H1 (cell line): ENCODE data around the gene KDF1.

Experiments
- ATF2 ChIP-seq: IDR thresholded peaks from 2 replicates; pipeline ENCODE4 v1.6.1; 2012; ENCODE audit warnings: low read length, inconsistent platforms
- CHD2 ChIP-seq: IDR thresholded peaks from 2 replicates; pipeline ENCODE4 v1.6.1; 2012; ENCODE audit warnings: low read length, improper control_type of control experiment
- CTCF ChIP-seq, 3 experiments: IDR thresholded peaks; 1 replicate in 2 of 3; 2 replicates in 1 of 3; pipeline versions ENCODE4 v1.5.1 to v1.6.1; 2011; ENCODE audit warnings: low read length in 3 of 3, mild to moderate bottlenecking in 3 of 3, inconsistent platforms in 2 of 3, low read depth in 1 of 3, moderate library complexity in 1 of 3; ENCODE audit not compliant: insufficient read depth in 1 of 3; ENCODE audit errors: control extremely low read depth in 1 of 3
- EP300 ChIP-seq, 2 experiments: IDR thresholded peaks; 1 replicate in 1 of 2; 2 replicates in 1 of 2; pipeline ENCODE4 v1.6.1; 2011 to 2012; ENCODE audit warnings: low read depth in 2 of 2, low read length in 2 of 2, mild to moderate bottlenecking in 2 of 2, borderline replicate concordance in 1 of 2, inconsistent platforms in 1 of 2, moderate library complexity in 1 of 2
- FOSL1 ChIP-seq: IDR thresholded peaks from 2 replicates; pipeline ENCODE4 v1.6.1; 2011; ENCODE audit warnings: mild to moderate bottlenecking, low read depth, low read length, moderate library complexity; ENCODE audit not compliant: insufficient read depth
- HDAC2 ChIP-seq, 2 experiments: fragments of 300-600 bp in 1 of 2; sonication (generic) in 1 of 2; IDR thresholded peaks; 2 replicates each; pipeline ENCODE4 v1.6.1; 2011 to 2012; ENCODE audit warnings: low read depth in 2 of 2, low read length in 2 of 2, mild to moderate bottlenecking in 2 of 2, moderate library complexity in 2 of 2, borderline replicate concordance in 1 of 2, inconsistent platforms in 1 of 2
- JUND ChIP-seq: IDR thresholded peaks from 2 replicates; pipeline ENCODE4 v1.6.1; 2011; ENCODE audit warnings: mild to moderate bottlenecking, improper control_type of control experiment, low read length
- POLR2A ChIP-seq, 2 experiments: IDR thresholded peaks; 1 replicate in 1 of 2; 2 replicates in 1 of 2; pipeline ENCODE4 v1.6.1; 2011; ENCODE audit warnings: low read depth in 2 of 2, low read length in 2 of 2, mild to moderate bottlenecking in 2 of 2; ENCODE audit errors: control extremely low read depth in 1 of 2
- POLR2AphosphoS5 ChIP-seq: IDR thresholded peaks from 2 replicates; pipeline ENCODE4 v1.6.1; 2011; ENCODE audit warnings: low read depth, low read length
- RAD21 ChIP-seq, 2 experiments: IDR thresholded peaks in 1 of 2; conservative IDR thresholded peaks in 1 of 2; 2 replicates each; pipeline ENCODE4 v1.6.1; 2011; ENCODE audit warnings: low read depth in 2 of 2, low read length in 2 of 2, improper control_type of control experiment in 1 of 2, inconsistent platforms in 1 of 2, mild to moderate bottlenecking in 1 of 2, moderate library complexity in 1 of 2
- YY1 ChIP-seq: IDR thresholded peaks from 2 replicates; pipeline ENCODE4 v1.6.1; 2011; ENCODE audit warnings: low read depth, mild to moderate bottlenecking, low read length

DNA sequence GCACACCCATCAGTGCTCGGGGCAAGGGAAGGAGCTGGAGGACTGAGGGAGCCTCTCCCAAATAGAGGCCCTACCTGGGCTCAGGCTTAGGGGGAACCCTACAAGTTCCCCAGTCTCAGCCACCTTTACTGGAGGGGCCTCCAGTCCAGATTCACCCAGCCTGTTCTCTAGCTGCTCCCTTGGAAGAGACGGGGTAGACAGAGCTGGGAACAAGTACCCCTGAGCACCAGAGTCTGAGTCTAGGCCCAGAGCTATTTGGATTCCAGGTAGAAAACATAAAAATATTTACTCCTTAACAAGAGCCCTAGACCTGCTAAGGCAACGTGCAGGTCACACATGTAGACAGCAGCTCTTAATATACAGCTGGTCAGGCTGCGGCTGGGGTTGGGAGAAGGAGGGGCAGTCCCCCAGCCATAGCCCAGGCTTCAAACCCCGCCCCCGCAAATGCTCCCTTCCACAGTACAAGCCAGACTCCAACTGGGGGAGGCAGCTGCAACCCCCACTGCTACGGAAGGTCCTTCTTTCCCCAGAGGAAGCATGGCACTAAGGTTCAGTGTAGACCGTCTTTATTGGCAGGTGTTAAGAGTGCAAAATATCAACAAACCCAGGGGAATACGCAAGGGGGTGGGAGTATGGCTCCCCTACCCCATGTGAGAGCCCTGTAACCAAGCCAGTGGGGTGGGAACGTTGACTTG is 44.4 kb upstream of the KDF1 start:
- TF ChIP-seq CTCF (IDR thresholded peaks at IDR 0.05; ENCODE audit: control extremely low read depth in 1 of 3, insufficient read depth in 1 of 3, low read depth in 1 of 3, low read length in 3 of 3) = no peak; a peak in 1 of 4 replicates
- no peak for TF ChIP-seq CHD2
- peak in 1 of 2 experiments; percentile 53; a peak in 2 of 3 replicates for TF ChIP-seq POLR2A (IDR thresholded peaks at IDR 0.05; ENCODE audit: control extremely low read depth in 1 of 2, low read depth in 2 of 2, low read length in 2 of 2)
- no peak for TF ChIP-seq FOSL1
- TF ChIP-seq POLR2AphosphoS5 = peak; percentile 89; the same call in 1 of the 2 replicates
- no peak for TF ChIP-seq JUND
- TF ChIP-seq YY1 = no peak
- no peak for TF ChIP-seq EP300 (IDR thresholded peaks at IDR 0.05; ENCODE audit: borderline replicate concordance in 1 of 2, low read depth in 2 of 2, low read length in 2 of 2)
- no peak for TF ChIP-seq ATF2
- no peak for TF ChIP-seq RAD21 (IDR thresholded peaks at IDR 0.05 in 1 of 2, conservative IDR thresholded peaks at IDR 0.05 in 1 of 2; ENCODE audit: low read depth in 2 of 2, low read length in 2 of 2)
- no peak for TF ChIP-seq HDAC2 (IDR thresholded peaks at IDR 0.05; ENCODE audit: borderline replicate concordance in 1 of 2, low read depth in 2 of 2, low read length in 2 of 2)
